IMR-90 (cell line): Measurements from ENCODE around the gene GPR161.

ENCODE experiments used
- BHLHE40 ChIP-seq: fragments of 150-350 bp; IDR thresholded peaks from 2 replicates; pipeline ENCODE4 v1.6.1; 2016; ENCODE audit warnings: mild to moderate bottlenecking, low read depth, low read length
- CEBPB ChIP-seq: IDR thresholded peaks from 2 replicates; pipeline ENCODE4 v1.6.1; 2012; ENCODE audit warnings: low read depth, low read length, improper control_type of control experiment
- CHD1 ChIP-seq: IDR thresholded peaks from 2 replicates; pipeline ENCODE4 v1.6.1; 2012; ENCODE audit warnings: low read depth, low read length, improper control_type of control experiment
- MAZ ChIP-seq: IDR thresholded peaks from 2 replicates; pipeline ENCODE4 v1.6.1; 2012; ENCODE audit warnings: low read depth, mild to moderate bottlenecking, low read length, improper control_type of control experiment, moderate library complexity, borderline replicate concordance
- MXI1 ChIP-seq: IDR thresholded peaks from 2 replicates; pipeline ENCODE4 v1.6.1; 2012; ENCODE audit warnings: low read depth, mild to moderate bottlenecking, low read length, moderate library complexity, borderline replicate concordance
- POLR2A ChIP-seq: IDR thresholded peaks from 2 replicates; pipeline ENCODE4 v1.6.1; 2012; ENCODE audit warnings: mild to moderate bottlenecking, low read depth, low read length
- RAD21 ChIP-seq: IDR thresholded peaks from 2 replicates; pipeline ENCODE4 v1.6.1; 2012; ENCODE audit warnings: low read length, improper control_type of control experiment
- RCOR1 ChIP-seq: IDR thresholded peaks from 2 replicates; pipeline ENCODE4 v1.6.1; 2012; ENCODE audit warnings: mild to moderate bottlenecking, low read length, improper control_type of control experiment; ENCODE audit not compliant: insufficient replicate concordance
- RFX5 ChIP-seq: IDR thresholded peaks from 2 replicates; pipeline ENCODE4 v1.8.0; 2012; ENCODE audit warnings: low read depth, mild to moderate bottlenecking, low read length, moderate library complexity
- SMC3 ChIP-seq: fragments of 150-350 bp; IDR thresholded peaks from 2 replicates; pipeline ENCODE4 v1.6.1; 2016; ENCODE audit warnings: low read depth, mild to moderate bottlenecking, antibody characterized with exemption, low read length, moderate library complexity
- USF2 ChIP-seq: fragments of 150-350 bp; IDR thresholded peaks from 2 replicates; pipeline ENCODE4 v1.6.1; 2017; ENCODE audit warnings: mild to moderate bottlenecking, antibody characterized with exemption, low read length, low read depth
- TF ChIP-seq, protein P1 (sequence below): conservative IDR thresholded peaks from 2 replicates; pipeline ENCODE4 v1.5.1; 2012; ENCODE audit warnings: mild to moderate bottlenecking, low read depth, low read length, improper control_type of control experiment
- TF ChIP-seq, protein P2 (sequence below): fragments of 150-350 bp; IDR thresholded peaks from 2 replicates; pipeline ENCODE4 v1.6.1; 2016; ENCODE audit warnings: low read depth, mild to moderate bottlenecking, low read length, moderate library complexity, borderline replicate concordance

DNA sequence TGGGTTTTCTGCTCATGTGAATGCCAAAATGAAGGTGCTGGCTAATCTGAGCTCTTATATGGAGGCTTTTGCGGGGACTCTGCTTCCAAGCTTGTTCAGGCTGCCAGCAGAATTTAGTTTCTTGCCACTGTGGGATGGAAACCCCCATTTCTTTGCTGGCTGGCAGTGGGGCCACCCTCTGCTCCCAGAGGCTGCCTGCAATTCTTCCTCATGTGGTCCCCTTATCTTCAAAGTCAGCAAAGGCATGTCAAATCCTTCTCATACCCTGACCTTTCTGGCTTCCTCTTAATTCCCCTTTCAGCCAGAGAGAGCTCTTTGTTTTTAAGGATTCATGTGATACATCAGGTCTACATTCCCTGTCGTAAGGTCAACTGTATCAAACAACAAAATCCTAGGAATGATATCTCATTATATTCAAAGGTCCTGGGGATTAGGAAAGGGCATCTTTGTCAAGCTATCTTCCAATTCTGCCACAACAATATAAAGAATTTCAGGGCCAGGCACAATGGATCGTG, 5.2 kb upstream of the GPR161 start:
- TF ChIP-seq SMC3 (no peak), POLR2A (no peak), RAD21 (no peak), MAZ (no peak), CEBPB (no peak), RCOR1 (no peak), CHD1 (no peak), MXI1 (no peak), USF2 (no peak), BHLHE40 (no peak), RFX5 (no peak)
- TF ChIP-seq, protein P1, sequence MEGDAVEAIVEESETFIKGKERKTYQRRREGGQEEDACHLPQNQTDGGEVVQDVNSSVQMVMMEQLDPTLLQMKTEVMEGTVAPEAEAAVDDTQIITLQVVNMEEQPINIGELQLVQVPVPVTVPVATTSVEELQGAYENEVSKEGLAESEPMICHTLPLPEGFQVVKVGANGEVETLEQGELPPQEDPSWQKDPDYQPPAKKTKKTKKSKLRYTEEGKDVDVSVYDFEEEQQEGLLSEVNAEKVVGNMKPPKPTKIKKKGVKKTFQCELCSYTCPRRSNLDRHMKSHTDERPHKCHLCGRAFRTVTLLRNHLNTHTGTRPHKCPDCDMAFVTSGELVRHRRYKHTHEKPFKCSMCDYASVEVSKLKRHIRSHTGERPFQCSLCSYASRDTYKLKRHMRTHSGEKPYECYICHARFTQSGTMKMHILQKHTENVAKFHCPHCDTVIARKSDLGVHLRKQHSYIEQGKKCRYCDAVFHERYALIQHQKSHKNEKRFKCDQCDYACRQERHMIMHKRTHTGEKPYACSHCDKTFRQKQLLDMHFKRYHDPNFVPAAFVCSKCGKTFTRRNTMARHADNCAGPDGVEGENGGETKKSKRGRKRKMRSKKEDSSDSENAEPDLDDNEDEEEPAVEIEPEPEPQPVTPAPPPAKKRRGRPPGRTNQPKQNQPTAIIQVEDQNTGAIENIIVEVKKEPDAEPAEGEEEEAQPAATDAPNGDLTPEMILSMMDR: no peak
- TF ChIP-seq, protein P2, sequence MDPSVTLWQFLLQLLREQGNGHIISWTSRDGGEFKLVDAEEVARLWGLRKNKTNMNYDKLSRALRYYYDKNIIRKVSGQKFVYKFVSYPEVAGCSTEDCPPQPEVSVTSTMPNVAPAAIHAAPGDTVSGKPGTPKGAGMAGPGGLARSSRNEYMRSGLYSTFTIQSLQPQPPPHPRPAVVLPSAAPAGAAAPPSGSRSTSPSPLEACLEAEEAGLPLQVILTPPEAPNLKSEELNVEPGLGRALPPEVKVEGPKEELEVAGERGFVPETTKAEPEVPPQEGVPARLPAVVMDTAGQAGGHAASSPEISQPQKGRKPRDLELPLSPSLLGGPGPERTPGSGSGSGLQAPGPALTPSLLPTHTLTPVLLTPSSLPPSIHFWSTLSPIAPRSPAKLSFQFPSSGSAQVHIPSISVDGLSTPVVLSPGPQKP: no peak
